BJ (cell line): ENCODE results near the gene THSD7A. TPM values are rescaled to one million over a fixed set of nuclear protein-coding genes. Genes with fewer than 3 reads are reported as not detected.

Source experiments
- CTCF ChIA-PET: fragments of 350-600 bp; formaldehyde crosslinking; extraction: SDS; loops from one replicate; lab custom pipeline; 2021; ENCODE audit warnings: antibody characterized with exemption, inconsistent platforms; lab: Yijun Ruan, JAX
- POLR2A ChIA-PET: fragments of 300-600 bp; sonication (Branson Sonifier 250); formaldehyde crosslinking; extraction: SDS; loops from one replicate; lab custom pipeline; 2021; ENCODE audit warnings: antibody characterized with exemption; lab: Charles Lee
- DNase-seq: peaks from one replicate; pipeline ENCODE4 v3.0.0-alpha.2; 2011; ENCODE audit warnings: low read depth
- H3K27me3 ChIP-seq: 2 replicates; pipeline ENCODE4 v1.6.0; 2011; ENCODE audit warnings: low read length; ENCODE audit not compliant: control insufficient read depth, insufficient read depth
- H3K36me3 ChIP-seq: 2 replicates; pipeline ENCODE4 v1.5.1; 2011; ENCODE audit warnings: low read length; ENCODE audit not compliant: control insufficient read depth, insufficient read depth
- H3K4me3 ChIP-seq: 2 replicates; pipeline ENCODE4 v1.5.1; 2011; ENCODE audit warnings: low read depth, mild to moderate bottlenecking, control low read depth, low read length
- polyA plus RNA-seq: library from polyadenylated mRNA; depleted of rRNA; stranded (reverse); fragments of >200 nt; gene quantifications from 2 replicates; pipeline ENCODE4 v1.2.3, GENCODE V29; 2011
- TF ChIP-seq, protein P1 (sequence below): IDR thresholded peaks from 2 replicates; pipeline ENCODE4 v1.5.1; 2011; ENCODE audit warnings: low read depth, mild to moderate bottlenecking, control low read depth, inconsistent platforms, low read length, moderate library complexity; ENCODE audit not compliant: insufficient read depth

THSD7A gene
- polyA plus RNA-seq, 1 experiment = 0.02 TPM

- CTCF ChIA-PET = no interaction called here
- TF ChIP-seq, protein P1, sequence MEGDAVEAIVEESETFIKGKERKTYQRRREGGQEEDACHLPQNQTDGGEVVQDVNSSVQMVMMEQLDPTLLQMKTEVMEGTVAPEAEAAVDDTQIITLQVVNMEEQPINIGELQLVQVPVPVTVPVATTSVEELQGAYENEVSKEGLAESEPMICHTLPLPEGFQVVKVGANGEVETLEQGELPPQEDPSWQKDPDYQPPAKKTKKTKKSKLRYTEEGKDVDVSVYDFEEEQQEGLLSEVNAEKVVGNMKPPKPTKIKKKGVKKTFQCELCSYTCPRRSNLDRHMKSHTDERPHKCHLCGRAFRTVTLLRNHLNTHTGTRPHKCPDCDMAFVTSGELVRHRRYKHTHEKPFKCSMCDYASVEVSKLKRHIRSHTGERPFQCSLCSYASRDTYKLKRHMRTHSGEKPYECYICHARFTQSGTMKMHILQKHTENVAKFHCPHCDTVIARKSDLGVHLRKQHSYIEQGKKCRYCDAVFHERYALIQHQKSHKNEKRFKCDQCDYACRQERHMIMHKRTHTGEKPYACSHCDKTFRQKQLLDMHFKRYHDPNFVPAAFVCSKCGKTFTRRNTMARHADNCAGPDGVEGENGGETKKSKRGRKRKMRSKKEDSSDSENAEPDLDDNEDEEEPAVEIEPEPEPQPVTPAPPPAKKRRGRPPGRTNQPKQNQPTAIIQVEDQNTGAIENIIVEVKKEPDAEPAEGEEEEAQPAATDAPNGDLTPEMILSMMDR = no peak
- H3K4me3 ChIP-seq = no peak overlapping the region
- no peaks in the 10 kb centered on the region for H3K36me3 ChIP-seq
- POLR2A ChIA-PET = no interaction called here
- H3K27me3 ChIP-seq = no peaks in the 10 kb centered on the region
- no peak for DNase-seq
These were observed 261.0 kb downstream of the THSD7A start for GRCh38 chr7:11570922-11571550.

- no peaks in the 10 kb centered on the region for H3K36me3 ChIP-seq
- CTCF ChIA-PET = no interaction called here
- TF ChIP-seq, protein P1 = no peak
- no peak overlapping the region for H3K4me3 ChIP-seq
- no peak for DNase-seq
- POLR2A ChIA-PET = no interaction called here
- no peaks in the 10 kb centered on the region for H3K27me3 ChIP-seq
These were observed 261.8 kb downstream of the THSD7A start for GRCh38 chr7:11570205-11570604.

- H3K27me3 ChIP-seq = no peaks in the 10 kb centered on the region
- CTCF ChIA-PET = no interaction called here
- H3K36me3 ChIP-seq = no peaks in the 10 kb centered on the region
- DNase-seq = no peak
- no peak overlapping the region for H3K4me3 ChIP-seq
- POLR2A ChIA-PET = no interaction called here
- TF ChIP-seq, protein P1 = no peak
These were observed 264.4 kb downstream of the THSD7A start for GRCh38 chr7:11567571-11567970.

DNA sequence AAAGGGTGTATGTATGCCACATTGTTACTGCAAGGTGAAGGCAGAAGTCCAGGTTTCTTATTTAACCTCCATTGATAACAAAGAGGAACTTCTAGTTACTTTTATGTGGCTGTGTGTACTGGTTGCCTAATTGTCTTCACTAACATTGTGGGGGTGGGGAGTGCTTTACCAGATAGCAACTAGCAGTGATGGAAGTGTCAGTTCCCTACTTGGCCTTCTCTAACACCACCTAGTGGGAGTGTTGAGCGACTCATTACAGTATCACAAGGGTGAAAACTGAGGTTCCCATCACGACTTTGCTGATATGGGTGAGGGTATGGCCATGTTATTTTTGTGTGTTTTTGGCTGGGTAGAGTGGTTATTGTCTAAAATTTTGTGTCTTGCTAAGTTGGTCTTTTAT is 274.4 kb downstream of the THSD7A start:
- Histone ChIP-seq H3K4me3 (no peak overlapping the region), H3K27me3 (no peaks in the 10 kb centered on the region), H3K36me3 (no peaks in the 10 kb centered on the region)
- DNase-seq = no peak
- TF ChIP-seq, protein P1 = no peak
- ChIA-PET POLR2A (no interaction called here), CTCF (no interaction called here)

DNA sequence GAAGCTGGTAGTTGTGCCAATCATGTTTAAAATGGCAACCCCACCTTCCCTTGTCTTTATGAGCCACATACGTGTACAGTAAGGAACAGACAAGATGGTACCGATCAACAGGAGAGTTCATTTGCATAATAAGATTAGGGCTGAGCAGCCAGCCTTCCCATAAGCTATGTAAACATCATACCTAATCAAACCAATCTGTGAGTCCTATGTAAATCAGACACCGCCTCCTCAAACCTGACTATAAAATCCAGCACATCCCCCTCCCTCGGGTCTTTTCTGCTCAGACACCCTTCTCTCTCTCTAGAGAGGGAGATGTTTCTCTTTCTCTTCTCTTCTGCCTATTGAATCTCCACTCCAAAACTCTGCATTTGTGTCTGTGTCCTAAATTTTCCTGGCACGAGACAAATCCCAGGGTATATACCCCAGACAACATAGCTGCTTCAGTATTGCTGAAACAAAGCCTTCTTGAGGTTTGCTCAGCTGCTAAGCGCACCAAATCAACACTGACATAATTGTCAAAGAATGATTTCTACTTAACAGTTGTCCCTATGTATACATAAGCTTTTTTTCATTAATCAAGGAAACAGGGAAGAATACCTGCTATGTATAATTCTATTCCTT is 279.2 kb downstream of the THSD7A start:
- TF ChIP-seq, protein P1 = no peak
- CTCF ChIA-PET = interaction anchor here (0.7 kb wide), 1 partner anchor 13 kb away, joined by 3 read pairs; no protein-coding TSS in a partner anchor

More for the DNA sequence above, 279.2 kb downstream of the THSD7A start:
- Histone ChIP-seq H3K36me3 (no peaks in the 10 kb centered on the region), H3K4me3 (no peak overlapping the region), H3K27me3 (no peaks in the 10 kb centered on the region)
- no peak for DNase-seq
- POLR2A ChIA-PET = no interaction called here
